ENCODE results near the gene CECR2.
"Not testable (repeated sequence)": the region's sequence is repeated elsewhere in the genome, so short reads cannot be mapped to it uniquely, and the experiment has no call there.

Gene CECR2

GRCh38 chr22:17523925-17524324 lies 154.7 kb downstream of the CECR2 start:
- no peak for DNase-seq

GRCh38 chr22:17536269-17536668 lies 167.0 kb downstream of the CECR2 start:
- no peak for DNase-seq

GRCh38 chr22:17537155-17537554 lies 167.9 kb downstream of the CECR2 start:
- DNase-seq, result no peak

GRCh38 chr22:17540481-17540880 lies 171.2 kb downstream of the CECR2 start:
- no peak for DNase-seq

- DNase-seq, result no peak
These were observed 172.2 kb downstream of the CECR2 start for GRCh38 chr22:17541476-17541875.

- no peak for DNase-seq
These were observed 173.2 kb downstream of the CECR2 start for GRCh38 chr22:17542452-17542851.

- no peak for DNase-seq
These were observed 178.9 kb downstream of the CECR2 start for GRCh38 chr22:17548010-17548755.

- DNase-seq, result no peak
These were observed 179.4 kb downstream of the CECR2 start for GRCh38 chr22:17548756-17549035.

- DNase-seq, result no peak
These were observed 179.9 kb downstream of the CECR2 start for GRCh38 chr22:17549183-17549582.

GRCh38 chr22:17549655-17550054 lies 180.4 kb downstream of the CECR2 start:
- DNase-seq, result no peak

- DNase-seq, result no peak
These were observed 183.5 kb downstream of the CECR2 start for GRCh38 chr22:17552737-17553136.

GRCh38 chr22:17554814-17555213 lies 185.6 kb downstream of the CECR2 start:
- no peak for DNase-seq

GRCh38 chr22:17559188-17559587 lies 189.9 kb downstream of the CECR2 start:
- no peak for DNase-seq

- no peak for DNase-seq
These were observed 193.9 kb downstream of the CECR2 start, which contains the start of gene SLC25A18 for GRCh38 chr22:17562906-17563870. Gene SLC25A18 (plus strand): TSS chr22:17563498. CDS start chr22:17579945, 16,447 bp downstream.

- DNase-seq, result no peak
These were observed 194.7 kb downstream of the CECR2 start for GRCh38 chr22:17563936-17564391.

- DNase-seq, result not testable (repeated sequence)
These were observed 196.9 kb downstream of the CECR2 start for GRCh38 chr22:17566016-17566687.

GRCh38 chr22:17566776-17567175 lies 197.5 kb downstream of the CECR2 start:
- DNase-seq, result no peak

GRCh38 chr22:17569971-17570511 lies 200.8 kb downstream of the CECR2 start:
- DNase-seq, result no peak

GRCh38 chr22:17570851-17571631 lies 201.8 kb downstream of the CECR2 start:
- no peak for DNase-seq

- no peak for DNase-seq
These were observed 205.9 kb downstream of the CECR2 start for GRCh38 chr22:17575151-17575550.

- no peak for DNase-seq
These were observed 206.4 kb downstream of the CECR2 start for GRCh38 chr22:17575681-17576080.

GRCh38 chr22:17576470-17576869 lies 207.2 kb downstream of the CECR2 start:
- DNase-seq, result no peak
